ENCODE results near the gene MYL7.

The MYL7 gene

DNA sequence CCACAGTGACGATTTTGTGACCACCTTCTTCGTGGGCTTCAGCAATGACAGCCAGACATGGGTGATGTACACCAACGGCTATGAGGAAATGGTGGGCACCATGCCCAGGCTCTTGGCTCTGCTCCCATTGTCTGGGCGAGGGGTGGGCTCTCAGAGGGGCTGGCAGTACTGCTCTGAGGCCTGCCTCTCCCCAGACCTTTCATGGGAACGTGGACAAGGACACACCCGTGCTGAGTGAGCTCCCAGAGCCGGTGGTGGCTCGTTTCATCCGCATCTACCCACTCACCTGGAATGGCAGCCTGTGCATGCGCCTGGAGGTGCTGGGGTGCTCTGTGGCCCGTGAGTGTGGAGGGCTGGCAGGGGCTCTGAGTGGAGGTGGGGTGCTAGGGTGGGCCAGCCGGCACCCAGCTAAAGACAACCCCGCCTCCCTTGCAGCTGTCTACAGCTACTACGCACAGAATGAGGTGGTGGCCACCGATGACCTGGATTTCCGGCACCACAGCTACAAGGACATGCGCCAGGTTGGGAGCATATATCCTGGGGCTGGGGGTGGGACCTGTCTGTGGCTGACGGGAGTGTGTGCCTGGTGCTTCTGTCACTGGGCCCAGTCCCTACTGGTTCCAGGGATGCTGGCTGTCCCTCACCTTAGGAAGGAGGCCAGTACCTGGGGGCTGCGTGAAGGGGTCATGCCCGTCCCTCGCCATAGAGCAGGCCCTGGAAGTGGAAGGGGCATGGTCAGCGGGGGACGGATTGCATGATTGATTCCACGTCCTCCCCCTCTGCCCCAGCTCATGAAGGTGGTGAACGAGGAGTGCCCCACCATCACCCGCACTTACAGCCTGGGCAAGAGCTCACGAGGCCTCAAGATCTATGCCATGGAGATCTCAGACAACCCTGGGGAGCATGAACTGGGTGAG, 30.2 kb downstream of the MYL7 start:
- DNase-seq = no peak

DNA sequence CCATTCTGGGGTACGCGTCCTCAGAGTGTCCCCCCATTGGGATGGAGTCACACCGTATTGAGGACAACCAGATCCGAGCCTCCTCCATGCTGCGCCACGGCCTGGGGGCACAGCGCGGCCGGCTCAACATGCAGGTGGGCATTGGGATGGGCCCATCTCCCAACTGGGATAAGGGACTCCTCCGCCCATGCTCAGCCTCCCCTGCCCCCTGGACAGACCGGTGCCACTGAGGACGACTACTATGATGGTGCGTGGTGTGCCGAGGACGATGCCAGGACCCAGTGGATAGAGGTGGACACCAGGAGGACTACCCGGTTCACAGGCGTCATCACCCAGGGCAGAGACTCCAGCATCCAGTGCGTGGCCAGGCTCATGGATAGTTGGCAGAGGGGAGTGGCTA, 31.1 kb downstream of the MYL7 start:
- DNase-seq = no peak

DNA sequence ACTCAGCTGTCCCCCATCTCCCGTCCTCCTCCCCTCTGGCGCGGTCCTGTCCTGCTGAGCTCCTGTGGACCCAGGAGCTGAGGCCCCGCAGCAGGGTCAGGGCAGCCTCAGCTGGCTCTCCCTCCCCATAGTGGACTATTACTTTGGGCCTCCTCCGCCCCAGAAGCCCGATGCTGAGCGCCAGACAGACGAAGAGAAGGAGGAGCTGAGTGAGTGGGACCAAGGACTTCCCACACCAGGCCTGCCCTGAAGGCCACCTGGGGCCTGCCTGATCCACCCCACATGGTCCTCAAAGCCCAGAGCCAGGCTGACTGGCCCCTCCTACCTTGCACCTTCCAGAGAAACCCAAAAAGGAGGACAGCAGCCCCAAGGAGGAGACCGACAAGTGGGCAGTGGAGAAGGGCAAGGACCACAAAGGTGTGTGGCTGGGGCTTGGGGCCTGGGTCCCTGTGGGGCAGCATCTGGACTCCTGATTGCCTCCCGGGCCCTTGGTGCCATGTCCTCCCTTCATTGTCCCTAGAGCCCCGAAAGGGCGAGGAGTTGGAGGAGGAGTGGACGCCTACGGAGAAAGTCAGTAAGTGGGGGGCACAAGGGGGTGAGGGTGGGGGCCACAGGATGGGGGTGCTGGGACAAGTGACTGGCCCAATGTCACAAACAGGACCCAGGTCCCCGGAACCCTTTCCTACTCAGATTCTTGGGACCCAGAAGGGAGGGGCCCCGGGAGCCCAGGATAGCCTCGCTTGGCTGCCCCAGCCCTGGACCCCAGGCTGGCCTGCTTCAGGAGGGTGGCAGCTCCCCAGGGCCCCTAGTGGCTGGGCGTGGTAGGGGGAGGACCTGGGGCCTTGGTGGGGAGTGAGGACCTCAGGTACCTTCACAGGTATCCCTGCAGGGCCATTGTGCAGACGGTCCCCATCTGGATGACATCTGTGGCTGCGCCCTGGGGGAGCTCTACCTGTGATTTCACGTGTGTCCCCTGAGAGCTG, 32.1 kb downstream of the MYL7 start:
- DNase-seq = no peak

DNA sequence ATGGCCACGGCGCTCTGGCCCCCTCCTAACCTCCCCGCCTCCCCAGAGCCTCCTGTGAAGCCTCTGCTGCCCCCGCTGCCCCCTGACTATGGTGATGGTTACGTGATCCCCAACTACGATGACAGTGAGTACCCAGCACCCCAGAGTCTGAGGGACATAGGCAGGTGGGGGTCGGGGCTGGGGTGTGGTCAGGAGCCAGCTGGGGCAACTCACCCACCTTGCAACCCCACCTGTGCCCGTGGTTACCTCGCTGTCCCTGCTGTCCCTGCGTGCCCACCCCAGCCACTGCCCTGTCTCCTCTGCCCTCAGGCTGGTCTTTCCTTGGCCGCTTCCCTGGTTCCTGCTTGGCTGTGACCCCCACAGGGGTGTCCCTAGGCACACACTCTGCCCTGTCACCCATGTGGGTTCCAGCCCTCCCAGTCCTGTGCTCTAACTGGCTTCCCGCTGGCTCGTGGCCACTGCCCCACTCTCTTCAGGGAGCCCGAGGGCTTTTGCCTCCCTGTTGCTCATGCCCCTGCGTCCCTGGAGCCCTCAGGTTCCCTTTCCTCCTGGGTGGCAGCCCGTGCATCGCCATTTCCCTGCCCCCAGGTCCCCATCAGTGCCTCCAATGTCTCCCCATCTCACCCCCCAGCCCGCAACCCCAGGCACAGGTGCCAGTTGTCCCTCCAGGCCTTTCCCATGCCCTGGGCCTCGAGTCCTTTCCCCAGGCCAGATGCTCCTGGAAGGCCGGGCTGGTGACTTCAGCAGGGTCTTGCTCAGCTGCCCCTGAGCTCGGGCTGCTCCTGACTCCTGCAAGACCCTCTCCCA, 33.0 kb downstream of the MYL7 start:
- DNase-seq = no peak

DNA sequence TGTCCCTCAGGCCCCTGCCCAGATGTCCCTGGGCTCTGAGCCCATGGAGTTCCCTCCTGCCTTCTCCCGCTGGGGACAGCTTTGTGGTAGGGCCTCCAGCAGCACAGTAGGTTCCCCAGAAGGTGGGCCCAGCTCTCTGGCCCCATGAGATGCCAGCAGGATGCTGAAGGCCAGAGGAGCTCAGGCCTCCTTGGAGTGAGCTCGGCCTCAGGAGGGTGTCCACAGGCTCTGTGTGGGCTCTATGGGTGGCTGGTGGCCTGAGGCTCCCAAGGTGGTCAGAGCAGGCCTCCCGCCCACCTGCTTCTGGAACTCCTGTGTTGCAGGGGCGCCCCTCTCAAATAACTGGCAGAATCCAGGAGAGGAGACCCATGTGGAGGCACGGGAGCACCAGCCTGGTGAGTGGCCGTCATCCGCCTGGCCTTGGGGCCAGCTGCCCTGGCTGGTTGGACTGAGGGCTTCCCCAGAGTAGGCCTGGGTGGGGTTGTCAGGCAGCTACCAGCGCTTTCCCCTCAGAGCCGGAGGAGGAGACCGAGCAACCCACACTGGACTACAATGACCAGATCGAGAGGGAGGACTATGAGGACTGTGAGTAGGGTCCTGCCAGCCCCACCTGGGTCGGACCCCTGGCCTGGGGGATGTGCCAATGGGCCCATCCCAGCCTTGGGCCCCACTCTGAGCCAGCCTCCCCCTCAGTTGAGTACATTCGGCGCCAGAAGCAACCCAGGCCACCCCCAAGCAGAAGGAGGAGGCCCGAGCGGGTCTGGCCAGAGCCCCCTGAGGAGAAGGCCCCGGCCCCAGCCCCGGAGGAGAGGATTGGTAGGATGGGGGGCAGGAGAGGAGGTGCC, 33.8 kb downstream of the MYL7 start:
- DNase-seq = no peak

DNA sequence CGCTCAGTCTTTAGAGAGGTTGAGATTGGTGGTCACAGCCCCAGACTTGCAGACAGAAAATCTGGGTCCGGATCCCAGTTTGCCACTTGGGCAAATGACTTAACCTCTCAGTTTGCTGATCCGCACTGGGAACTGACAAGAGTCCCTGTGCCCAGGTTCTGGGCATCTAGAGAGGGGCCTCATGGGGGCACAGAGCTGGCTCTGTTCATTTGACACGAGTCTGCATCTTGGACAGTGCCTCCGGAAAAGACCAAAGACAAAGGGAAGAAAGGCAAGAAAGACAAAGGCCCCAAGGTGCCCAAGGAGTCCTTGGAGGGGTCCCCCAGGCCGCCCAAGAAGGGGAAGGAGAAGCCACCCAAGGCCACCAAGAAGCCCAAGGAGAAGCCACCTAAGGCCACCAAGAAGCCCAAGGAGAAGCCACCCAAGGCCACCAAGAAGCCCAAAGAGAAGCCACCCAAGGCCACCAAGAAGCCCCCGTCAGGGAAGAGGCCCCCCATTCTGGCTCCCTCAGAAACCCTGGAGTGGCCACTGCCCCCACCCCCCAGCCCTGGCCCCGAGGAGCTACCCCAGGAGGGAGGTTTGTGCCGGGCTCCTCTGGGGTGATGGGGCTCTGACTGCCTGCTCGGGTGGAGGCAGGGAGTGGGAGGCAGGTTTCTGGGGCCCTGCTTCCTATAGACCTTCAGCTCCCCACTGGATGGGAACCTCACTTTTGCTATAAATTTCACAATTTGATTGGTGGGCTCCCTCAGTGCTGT, 34.6 kb downstream of the MYL7 start:
- DNase-seq = no peak

DNA sequence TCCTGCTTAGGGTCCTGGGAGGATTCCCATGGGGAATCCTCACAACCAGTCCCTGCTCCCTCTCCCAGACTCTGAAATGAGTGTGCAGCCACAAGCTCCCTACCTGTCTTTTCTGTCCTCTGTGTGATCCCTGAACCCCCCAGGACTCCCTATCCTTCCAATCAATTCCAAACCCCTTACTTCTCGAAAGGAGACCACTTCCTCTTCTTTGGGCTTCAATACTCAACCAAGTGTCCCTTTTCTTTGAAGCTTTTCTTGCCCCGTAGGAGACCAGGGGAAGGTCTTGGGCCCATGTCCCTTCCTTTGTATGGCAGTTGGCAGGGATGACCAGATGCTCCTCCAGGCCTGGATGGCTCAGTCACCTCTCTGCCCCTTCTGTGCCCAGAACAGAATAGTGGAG, 35.3 kb downstream of the MYL7 start:
- no peak for DNase-seq

DNA sequence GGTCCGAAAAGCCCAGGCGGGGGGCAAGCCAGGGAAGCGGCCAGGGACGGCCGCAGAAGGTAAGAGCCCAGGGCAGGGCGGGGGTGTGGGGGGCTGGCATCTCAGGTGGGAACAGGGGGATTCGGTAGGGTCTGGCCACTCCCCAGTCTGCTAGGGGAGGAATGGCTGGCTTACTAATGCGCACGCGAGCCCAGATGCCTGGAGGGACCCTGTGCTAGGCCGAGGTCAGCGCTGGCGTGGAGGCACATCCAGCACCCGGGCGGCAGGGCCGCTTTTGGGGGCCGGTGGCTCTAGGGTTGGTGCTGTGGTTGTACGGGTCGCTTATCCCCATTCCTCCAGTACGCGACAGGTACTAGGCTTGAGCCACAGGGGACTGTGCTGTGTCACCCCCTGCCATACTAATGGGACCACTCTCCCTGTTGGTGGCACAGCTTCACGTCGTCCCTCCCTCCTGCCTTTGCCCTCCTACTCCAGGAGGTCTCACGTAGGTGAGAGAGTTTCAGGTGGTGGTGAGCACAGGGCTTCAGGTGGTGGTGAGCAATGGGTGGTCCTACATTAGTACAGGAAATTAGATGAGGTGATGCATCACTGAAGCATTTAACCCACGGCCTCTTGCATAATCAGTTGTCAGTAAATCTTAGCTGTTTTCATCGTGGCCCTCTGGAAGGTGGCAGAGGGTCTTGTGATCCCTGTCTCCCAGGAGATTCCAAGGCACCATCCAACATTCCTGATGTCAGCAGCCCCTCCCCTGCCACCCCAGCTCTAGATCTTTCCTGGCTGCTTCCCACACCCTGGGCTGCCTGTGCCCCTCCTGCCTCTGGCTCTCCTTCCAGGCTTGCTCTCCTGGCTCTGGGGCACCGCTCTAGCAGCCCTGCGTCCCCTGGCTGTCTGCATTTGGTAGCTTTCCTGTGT, 36.0 kb downstream of the MYL7 start:
- no peak for DNase-seq

DNA sequence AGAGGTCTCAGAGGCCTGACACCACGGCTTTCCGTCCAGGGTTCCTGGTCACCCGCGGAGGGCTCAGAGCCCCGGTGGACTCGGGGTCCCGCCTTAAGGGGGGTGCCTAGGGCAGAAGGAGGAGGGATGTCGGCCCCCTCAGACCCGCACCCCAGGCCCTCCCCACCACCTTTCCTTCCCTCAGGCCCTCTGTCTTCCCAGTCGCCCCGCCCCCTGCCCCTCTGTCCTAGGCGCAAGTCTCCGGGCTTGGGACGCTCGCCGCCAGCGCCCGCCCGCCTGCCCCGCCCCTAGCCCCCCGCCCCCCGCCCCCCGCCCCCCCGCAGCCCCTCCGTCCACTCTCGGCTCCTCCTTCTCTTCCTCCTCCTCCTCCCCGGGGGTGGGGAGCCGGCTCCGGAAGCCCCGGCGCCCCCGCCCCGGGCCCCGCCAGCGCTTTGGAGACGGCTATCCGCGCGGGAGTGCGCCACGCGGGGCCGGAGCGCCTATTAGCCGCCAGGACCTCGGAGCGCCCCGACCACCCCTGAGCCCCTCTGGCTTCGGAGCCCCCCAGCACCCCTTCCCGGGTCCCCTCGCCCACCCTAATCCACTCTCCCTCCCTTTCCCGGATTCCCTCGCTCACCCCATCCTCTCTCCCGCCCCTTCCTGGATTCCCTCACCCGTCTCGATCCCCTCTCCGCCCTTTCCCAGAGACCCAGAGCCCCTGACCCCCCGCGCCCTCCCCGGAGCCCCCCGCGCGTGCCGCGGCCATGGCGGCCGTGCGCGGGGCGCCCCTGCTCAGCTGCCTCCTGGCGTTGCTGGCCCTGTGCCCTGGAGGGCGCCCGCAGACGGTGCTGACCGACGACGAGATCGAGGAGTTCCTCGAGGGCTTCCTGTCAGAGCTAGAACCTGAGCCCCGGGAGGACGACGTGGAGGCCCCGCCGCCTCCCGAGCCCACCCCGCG, 36.9 kb downstream of the MYL7 start, which contains the start of gene AEBP1:
Gene AEBP1, plus strand, starts transcription at position 423 of the 937 bp plus-strand sequence. Its CDS starts 321 bp downstream, at position 744.
- DNase-seq = no peak

DNA sequence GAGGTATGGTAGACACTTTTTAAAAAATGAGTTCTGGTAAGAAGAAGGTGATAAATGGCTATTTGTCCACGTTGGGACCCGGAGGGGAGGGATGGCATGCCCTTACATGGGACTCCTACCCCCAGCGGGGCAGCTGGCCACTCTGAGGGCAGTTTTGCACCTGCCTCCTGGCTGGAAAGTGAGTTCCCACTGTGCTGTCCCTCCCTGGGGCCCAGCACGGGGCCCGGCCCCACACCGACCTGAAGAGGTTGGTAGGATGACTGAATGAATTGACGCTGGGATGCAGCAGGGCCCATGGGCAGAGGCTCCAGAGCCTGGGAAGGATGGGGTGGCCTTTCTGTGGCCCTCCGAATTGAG, 37.6 kb downstream of the MYL7 start:
- no peak for DNase-seq

DNA sequence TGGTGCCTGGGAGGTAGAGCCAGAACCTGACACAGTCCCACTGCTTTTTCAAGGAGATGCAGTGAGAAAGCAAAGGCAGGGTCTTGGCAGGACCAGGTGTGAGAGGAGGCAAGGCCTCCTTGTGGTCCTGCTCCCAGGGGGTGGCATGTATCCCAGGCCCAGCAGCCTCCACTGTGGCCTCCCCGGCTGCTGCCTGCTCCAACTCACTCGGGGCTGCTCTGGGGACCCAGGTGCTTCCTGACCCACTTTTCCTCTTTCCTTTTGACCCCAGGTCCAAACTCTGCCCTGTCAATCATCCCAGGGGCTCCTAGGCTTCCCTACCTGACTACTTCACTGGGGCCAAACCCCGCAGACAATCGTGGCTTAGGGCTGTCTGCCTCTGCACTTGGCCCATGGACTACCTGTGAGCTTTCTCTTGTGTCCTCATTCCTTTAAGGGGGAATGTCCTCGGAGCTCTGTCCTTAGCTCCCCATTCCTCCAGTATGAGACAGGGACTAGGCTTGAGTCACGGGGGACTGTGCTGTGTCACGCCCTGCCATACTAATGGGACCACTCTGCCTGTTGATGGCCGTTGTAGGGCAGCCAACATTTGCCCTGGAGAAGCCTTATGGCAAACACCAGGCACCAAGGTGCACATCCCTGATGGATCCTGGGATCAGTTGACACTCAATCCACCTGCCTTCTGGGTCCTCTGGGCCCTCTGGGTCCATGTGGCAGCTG, 38.1 kb downstream of the MYL7 start:
- DNase-seq = no peak

DNA sequence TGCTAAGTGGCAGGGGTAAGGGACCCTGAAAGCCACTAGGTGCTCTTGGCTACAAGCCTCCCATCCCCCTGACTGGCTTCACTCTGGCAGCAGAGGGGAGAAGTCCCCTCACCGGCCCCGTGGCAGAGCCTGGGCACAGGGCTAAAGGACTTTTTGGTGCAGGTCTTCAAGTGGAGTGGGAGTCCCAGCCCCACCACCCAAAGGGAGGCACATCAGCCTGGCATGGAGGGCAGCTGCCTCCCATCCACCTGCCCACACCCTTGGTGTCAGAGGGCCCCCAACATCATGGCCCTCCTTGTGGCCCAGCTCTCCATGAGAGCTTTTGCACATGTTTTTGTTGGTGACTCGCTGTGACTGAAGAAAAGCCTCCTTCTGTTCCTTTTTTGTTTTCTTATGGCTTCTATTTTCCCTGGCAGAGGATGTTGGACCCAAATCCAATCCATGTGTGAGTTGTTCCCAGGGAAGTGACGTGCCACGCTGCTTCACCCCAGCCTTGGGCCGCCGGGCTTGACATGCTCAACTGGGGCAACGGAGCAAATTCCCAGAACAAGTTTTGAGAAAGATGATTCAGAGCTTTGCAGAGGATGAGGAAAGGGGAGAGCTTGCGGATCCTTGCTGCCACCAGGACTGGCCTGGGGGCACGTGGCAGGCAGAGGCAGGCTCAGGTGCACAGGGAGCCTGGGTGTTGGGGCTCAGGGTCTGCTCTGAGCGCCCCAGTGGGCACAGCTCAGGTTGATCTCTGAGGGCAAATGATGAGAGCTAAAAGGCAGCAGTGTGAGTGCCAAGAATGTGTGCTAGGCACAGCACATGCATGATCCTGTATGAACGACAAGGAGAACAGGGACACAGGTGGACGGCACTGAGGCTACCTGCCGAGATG, 38.9 kb downstream of the MYL7 start:
- DNase-seq = no peak

DNA sequence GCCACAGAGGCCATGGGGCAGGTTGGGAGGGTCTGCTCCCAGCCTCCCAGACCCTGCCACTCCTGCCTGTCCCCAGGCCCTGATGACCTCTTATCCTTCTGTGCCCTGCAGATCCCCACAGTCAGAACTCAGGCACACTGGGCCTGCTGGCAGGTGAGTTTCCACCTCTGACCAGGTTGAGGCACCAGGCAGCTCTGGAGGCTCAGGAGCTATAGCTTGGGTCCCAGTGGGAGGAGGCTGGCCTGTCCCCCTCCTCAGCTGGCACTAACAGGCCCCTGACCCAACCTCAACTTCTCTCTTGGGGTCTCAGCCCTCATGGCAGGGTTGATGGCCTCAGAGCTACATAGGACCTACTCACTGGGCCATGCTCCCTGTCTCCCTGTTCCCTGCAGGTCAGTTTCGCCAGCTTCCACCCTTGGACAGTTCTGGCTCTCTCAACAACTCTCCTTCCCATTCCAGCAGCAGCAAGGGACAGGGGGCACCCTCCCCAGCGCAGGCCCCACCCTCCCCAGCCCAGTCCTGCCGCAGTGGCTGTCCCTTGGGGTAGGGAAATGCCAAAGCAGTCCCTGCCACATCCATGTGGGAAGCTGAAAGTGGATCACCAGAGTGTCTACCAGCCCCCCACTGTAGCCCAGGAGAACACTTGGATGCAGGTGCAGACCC, 39.7 kb downstream of the MYL7 start:
- DNase-seq = no peak

DNA sequence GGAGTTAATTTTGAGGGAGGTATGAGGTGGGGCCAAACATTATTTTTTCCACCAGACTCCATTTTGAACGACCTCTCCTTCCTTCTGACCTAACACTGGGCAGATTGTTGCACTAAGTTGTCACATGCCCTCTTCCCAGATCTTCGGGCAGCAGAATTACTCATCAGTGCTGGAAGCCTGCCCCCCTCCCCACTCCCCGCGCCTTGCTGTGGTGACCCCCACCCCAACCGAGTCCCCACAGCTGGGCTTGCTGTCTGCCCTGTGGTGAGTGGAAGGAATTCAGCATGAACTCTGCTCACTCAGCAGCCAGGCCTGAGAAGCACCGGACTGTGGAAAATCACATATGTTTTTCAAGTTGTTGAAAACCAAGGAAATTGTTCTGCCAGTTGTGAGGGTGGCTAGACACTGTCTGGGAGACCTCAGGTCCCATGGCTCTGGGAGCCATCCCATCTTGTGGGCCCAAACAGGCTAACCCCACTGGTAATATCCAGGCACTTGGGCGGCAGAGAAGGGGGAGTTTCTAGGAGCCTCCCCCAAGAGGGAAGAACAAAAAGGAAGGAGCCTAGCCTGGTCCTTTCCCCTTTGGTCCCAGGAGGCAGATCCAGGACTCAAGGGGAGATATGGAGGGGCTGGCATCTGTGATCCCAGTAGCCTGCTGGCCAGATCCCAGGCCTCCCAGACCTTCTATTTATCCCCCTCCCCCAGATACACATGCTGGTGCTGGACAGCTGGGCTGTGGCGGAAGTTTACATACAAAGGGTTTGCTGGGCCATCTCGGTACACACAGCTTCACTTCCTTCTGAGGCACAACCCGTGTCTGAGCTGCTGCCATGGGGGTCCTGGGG, 40.5 kb downstream of the MYL7 start:
- DNase-seq = no peak

DNA sequence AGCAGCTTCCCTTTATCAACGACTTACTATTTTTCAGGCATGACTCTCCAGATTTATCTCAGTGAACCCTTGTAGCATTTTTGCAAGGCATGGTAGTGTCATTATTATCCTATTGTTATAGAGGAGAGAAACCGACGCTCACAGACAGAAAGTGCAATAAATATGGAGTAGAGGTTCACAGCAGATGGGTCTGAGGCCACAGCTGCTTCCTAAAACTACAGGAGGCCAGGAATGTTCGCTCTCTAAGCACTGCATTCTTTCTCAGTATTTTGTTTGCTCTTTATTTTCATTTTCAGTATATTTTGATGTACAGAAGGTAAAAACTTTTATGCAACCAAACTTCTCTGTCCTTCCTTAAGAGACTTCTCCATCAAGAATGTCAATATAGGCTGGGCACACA, 41.5 kb downstream of the MYL7 start:
- DNase-seq = no peak

All from CD4-positive, alpha-beta T cell treated with Interleukin-4 for 4 hours (primary cell).